Sigmoid colon (tissue), 4 donors: Measurements from ENCODE around the gene PCDHGA8.

Experiments used
- EP300 ChIP-seq, 4 donors: sonication (generic); formaldehyde crosslinking; IDR thresholded peaks; one replicate each; pipeline ENCODE4 v1.6.1; 2017; ENCODE audit warnings: antibody characterized with exemption in 4 of 4
- POLR2A ChIP-seq, 2 donors: fragments of 450-650 bp; IDR thresholded peaks; one replicate each; pipeline ENCODE4 v1.6.1; 2016; ENCODE audit warnings: antibody characterized with exemption in 2 of 2, mild to moderate bottlenecking in 2 of 2, moderate library complexity in 2 of 2

DNA sequence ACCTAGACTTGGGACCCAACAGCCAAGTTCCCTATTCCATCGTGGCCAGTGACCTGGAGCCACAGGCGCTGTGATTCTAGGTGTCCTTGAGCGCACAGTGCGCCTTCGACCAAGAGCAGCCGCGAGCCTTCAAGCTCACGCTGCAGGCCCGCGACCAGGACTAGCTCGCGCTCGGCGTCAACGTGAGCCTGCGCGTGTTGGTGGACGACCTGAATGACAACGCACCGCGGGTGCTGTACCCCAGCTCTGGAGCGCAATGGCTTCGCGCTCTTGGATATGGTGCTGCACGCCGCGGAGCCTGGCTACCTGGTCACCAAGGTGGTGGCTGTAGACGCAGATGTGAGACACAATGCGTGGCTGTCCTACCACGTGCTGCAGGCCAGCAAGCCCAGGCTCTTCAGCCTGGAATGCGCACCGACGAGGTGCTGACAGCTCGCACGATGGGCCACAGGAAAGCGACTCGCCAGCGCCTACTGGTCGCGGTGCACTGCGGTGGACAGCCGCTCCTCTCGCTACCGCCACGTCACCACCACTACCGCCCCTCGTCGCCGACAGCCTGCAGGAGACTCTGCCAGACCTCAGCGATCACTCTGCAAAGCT lies 49.2 kb downstream of the PCDHGA8 start:
- no peak for TF ChIP-seq POLR2A (IDR thresholded peaks at IDR 0.05)
- TF ChIP-seq EP300 (IDR thresholded peaks at IDR 0.05): no peak
